Measurements from ENCODE around the gene CX3CL1. TPM values are rescaled to one million over a fixed set of nuclear protein-coding genes. Genes with fewer than 3 reads are reported as not detected.
"Not testable (repeated sequence)": the region's sequence is repeated elsewhere in the genome, so short reads cannot be mapped to it uniquely, and the experiment has no call there.

Gene CX3CL1
- total RNA-seq, 2 experiments from 2014 or later: 0.14 TPM; not detected in 1

DNA sequence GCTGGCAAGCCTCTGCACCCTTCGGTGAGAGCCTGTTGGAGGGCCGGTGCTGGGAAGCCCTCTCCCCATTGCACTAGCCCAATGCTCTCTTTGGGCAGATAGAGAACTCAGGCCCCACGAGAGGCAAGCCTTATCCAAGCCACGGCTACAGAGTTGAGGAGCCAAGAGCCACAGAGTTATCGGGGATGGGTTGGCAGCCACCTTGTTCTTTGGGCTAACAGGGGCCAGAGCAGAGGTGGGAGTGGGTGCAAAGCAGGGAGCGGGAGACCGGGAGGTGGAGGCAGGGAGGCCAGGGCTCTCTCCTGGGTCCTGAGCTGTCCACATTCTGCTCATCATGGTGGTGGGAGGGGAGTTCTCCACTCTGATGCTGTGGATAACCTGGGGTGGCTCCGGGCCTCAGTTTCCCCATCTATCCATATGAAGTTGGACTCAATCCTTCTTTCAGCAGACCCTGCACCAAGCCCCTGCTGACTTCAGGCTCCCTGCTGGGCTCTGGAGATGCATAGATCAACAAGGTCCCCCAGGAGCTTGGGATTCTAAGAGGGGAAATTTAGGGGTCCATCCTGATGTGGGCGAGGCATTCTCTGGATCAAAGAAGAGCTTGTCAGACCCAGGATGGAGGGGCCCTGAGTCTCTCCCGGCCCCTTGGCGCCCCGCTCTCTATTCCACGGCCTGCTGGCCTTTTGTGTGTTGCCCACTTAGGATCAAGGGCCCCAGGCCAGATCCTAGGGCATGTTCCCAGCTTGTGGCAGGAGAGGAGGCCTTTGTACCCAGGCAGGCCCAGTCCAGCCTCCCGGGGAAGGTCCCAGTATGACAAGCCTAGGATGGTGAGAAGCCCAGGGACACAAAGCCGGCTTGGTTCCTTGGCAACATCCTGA is 557 bp upstream of the CX3CL1 start:
- H3K36me3 Mint-ChIP-seq: no peaks in the 10 kb centered on the region
- no peaks in the 10 kb centered on the region for H3K9me3 Mint-ChIP-seq
- no peak overlapping the region for H3K4me3 Mint-ChIP-seq
- no peak overlapping the region for H3K27ac Mint-ChIP-seq
- DNase-seq: no peak
- peaks cover 14% of the 10 kb centered on the region for H3K27me3 Mint-ChIP-seq
- peaks cover 17% of the 10 kb centered on the region for H3K4me1 Mint-ChIP-seq

GRCh38 chr16:57373117-57373947 is 1.0 kb downstream of the CX3CL1 start:
- H3K4me1 Mint-ChIP-seq: peaks cover 30% of the 10 kb centered on the region
- no peak overlapping the region for H3K27ac Mint-ChIP-seq
- H3K27me3 Mint-ChIP-seq: peaks cover 5% of the 10 kb centered on the region
- H3K9me3 Mint-ChIP-seq: no peaks in the 10 kb centered on the region
- no peaks in the 10 kb centered on the region for H3K36me3 Mint-ChIP-seq
- no peak for DNase-seq
- H3K4me3 Mint-ChIP-seq: no peak overlapping the region

- Mint-ChIP-seq H3K27me3 (peaks cover 5% of the 10 kb centered on the region), H3K9me3 (no peaks in the 10 kb centered on the region), H3K4me3 (no peak overlapping the region), H3K36me3 (no peaks in the 10 kb centered on the region), H3K4me1 (peaks cover 30% of the 10 kb centered on the region), H3K27ac (no peak overlapping the region)
- no peak for DNase-seq
These were observed 1.8 kb downstream of the CX3CL1 start for GRCh38 chr16:57374067-57374534.

DNA sequence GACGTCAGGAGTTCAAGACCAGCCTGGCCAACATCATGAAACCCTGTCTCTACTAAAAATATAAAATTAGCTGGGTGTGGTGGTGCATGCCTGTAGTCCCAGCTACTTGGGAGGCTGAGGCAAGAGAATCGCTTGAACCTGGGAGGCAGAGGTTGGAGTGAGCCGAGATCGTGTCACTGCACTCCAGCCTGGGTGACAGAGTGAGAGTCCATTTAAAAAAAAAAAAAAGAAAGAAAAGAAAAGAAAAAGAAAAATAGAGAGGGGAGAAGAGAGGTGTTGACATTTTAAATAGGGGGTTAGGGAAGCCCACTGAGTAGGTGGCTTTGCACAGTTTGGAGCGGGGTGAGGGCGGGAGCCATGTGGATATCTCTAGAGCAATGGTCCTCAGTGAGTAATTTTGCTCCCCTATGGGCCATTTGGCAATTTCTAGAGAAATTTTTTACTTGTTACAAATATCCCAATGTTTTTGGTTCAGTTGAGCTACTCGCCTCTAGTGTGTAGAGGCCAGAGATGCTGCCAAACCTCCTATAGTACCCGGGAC is 2.7 kb downstream of the CX3CL1 start:
- DNase-seq, H3K27me3 Mint-ChIP-seq, H3K36me3 Mint-ChIP-seq, H3K27ac Mint-ChIP-seq, H3K4me3 Mint-ChIP-seq, H3K9me3 Mint-ChIP-seq: not testable (repeated sequence)
- peaks cover 30% of the 10 kb centered on the region for H3K4me1 Mint-ChIP-seq

GRCh38 chr16:57376313-57376818 is 4.1 kb downstream of the CX3CL1 start:
- Mint-ChIP-seq H3K27me3 (peaks cover 5% of the 10 kb centered on the region), H3K36me3 (no peaks in the 10 kb centered on the region), H3K27ac (peak overlapping the region; percentile 8), H3K4me3 (no peak overlapping the region), H3K9me3 (no peaks in the 10 kb centered on the region), H3K4me1 (peaks cover 34% of the 10 kb centered on the region)
- DNase-seq: no peak

DNA sequence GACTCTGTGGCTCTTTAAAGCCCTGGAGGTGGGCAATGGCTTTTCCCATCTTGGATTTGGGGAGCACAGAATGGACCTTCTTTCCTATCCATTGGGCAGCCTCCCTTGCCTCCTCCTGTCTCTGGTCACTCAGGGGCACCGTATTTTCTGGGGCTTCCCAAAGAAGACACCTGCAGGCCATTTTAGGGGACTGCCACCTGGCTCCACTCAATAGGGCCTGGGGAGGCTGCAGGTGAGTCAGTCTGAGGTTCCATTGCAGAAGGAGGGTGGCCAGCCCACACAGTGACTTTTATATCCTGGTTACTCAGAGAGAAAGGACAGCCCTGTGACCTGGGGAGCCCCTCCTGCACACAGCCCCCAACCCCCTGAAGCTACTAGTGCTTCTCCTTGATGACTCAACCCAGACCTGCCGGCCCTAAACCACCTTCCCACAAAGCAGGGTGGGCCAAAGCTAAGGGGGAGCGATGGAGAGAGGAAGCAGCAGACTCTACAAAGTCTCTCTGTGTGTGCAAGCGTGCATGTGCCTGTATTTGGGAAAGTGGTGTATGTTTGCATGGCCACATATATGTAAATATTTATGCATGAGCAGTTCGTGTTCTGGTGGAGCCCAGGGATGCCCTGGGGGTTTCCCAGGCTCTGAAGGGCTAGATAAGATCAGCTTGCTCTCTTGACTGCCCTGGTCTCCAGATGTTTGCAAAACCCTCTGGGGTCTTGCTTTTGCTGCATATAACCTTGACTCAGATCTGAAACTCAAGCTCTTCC is 5.0 kb downstream of the CX3CL1 start:
- no peak overlapping the region for H3K27ac Mint-ChIP-seq

DNA sequence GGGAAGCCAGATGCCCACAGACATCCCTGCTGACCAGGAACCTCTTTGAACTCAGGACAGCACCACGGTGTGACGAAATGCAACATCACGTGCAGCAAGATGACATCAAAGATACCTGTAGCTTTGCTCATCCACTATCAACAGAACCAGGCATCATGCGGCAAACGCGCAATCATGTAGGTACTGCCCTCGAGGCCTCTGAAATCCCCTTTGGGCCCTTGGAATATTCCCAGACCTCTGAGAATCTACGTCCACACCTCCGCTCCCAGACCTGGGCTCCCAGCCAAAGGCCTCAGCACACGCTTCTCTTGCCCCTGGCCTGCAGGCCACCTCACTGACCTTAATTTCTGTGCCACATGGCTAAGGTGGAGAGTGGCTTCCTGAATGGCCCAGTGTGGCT is 7.3 kb downstream of the CX3CL1 start:
- Mint-ChIP-seq H3K27me3 (no peaks in the 10 kb centered on the region), H3K4me3 (no peak overlapping the region), H3K9me3 (no peaks in the 10 kb centered on the region), H3K27ac (no peak overlapping the region), H3K4me1 (peaks cover 30% of the 10 kb centered on the region), H3K36me3 (no peaks in the 10 kb centered on the region)
- no peak for DNase-seq

More for the DNA sequence above, 5.0 kb downstream of the CX3CL1 start:
- Mint-ChIP-seq H3K36me3 (no peaks in the 10 kb centered on the region), H3K27me3 (peaks cover 5% of the 10 kb centered on the region), H3K9me3 (no peaks in the 10 kb centered on the region), H3K4me3 (no peak overlapping the region), H3K4me1 (peaks cover 37% of the 10 kb centered on the region)
- peak; percentile 73 for DNase-seq

- Mint-ChIP-seq H3K27ac (no peak overlapping the region), H3K4me3 (no peak overlapping the region), H3K9me3 (no peaks in the 10 kb centered on the region), H3K27me3 (no peaks in the 10 kb centered on the region), H3K4me1 (peaks cover 27% of the 10 kb centered on the region), H3K36me3 (no peaks in the 10 kb centered on the region)
- no peak for DNase-seq
These were observed 8.6 kb downstream of the CX3CL1 start for GRCh38 chr16:57380671-57381462.

DNA sequence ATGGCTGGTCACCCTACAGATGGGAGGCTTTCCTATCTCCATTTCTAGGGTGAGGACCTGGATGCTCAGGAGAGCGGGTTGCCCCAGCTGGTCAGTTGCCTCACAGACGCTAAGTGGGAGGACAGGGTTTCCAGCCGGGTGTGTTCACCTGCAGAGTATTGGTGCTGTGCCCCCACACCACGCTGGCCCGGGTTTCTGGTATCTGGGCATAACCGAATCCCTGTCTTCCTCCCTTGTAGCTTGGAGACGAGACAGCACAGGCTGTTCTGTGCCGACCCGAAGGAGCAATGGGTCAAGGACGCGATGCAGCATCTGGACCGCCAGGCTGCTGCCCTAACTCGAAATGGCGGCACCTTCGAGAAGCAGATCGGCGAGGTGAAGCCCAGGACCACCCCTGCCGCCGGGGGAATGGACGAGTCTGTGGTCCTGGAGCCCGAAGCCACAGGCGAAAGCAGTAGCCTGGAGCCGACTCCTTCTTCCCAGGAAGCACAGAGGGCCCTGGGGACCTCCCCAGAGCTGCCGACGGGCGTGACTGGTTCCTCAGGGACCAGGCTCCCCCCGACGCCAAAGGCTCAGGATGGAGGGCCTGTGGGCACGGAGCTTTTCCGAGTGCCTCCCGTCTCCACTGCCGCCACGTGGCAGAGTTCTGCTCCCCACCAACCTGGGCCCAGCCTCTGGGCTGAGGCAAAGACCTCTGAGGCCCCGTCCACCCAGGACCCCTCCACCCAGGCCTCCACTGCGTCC is 9.7 kb downstream of the CX3CL1 start:
- DNase-seq: no peak
- no peaks in the 10 kb centered on the region for H3K36me3 Mint-ChIP-seq
- H3K4me3 Mint-ChIP-seq: no peak overlapping the region
- H3K27me3 Mint-ChIP-seq: no peaks in the 10 kb centered on the region
- no peaks in the 10 kb centered on the region for H3K9me3 Mint-ChIP-seq
- H3K4me1 Mint-ChIP-seq: peaks cover 21% of the 10 kb centered on the region
- H3K27ac Mint-ChIP-seq: no peak overlapping the region

DNA sequence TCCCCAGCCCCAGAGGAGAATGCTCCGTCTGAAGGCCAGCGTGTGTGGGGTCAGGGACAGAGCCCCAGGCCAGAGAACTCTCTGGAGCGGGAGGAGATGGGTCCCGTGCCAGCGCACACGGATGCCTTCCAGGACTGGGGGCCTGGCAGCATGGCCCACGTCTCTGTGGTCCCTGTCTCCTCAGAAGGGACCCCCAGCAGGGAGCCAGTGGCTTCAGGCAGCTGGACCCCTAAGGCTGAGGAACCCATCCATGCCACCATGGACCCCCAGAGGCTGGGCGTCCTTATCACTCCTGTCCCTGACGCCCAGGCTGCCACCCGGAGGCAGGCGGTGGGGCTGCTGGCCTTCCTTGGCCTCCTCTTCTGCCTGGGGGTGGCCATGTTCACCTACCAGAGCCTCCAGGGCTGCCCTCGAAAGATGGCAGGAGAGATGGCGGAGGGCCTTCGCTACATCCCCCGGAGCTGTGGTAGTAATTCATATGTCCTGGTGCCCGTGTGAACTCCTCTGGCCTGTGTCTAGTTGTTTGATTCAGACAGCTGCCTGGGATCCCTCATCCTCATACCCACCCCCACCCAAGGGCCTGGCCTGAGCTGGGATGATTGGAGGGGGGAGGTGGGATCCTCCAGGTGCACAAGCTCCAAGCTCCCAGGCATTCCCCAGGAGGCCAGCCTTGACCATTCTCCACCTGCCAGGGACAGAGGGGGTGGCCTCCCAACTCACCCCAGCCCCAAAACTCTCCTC is 10.4 kb downstream of the CX3CL1 start:
- Mint-ChIP-seq H3K27me3 (no peaks in the 10 kb centered on the region), H3K9me3 (no peaks in the 10 kb centered on the region), H3K4me3 (no peak overlapping the region), H3K4me1 (peaks cover 14% of the 10 kb centered on the region), H3K27ac (no peak overlapping the region), H3K36me3 (no peaks in the 10 kb centered on the region)
- no peak for DNase-seq

DNA sequence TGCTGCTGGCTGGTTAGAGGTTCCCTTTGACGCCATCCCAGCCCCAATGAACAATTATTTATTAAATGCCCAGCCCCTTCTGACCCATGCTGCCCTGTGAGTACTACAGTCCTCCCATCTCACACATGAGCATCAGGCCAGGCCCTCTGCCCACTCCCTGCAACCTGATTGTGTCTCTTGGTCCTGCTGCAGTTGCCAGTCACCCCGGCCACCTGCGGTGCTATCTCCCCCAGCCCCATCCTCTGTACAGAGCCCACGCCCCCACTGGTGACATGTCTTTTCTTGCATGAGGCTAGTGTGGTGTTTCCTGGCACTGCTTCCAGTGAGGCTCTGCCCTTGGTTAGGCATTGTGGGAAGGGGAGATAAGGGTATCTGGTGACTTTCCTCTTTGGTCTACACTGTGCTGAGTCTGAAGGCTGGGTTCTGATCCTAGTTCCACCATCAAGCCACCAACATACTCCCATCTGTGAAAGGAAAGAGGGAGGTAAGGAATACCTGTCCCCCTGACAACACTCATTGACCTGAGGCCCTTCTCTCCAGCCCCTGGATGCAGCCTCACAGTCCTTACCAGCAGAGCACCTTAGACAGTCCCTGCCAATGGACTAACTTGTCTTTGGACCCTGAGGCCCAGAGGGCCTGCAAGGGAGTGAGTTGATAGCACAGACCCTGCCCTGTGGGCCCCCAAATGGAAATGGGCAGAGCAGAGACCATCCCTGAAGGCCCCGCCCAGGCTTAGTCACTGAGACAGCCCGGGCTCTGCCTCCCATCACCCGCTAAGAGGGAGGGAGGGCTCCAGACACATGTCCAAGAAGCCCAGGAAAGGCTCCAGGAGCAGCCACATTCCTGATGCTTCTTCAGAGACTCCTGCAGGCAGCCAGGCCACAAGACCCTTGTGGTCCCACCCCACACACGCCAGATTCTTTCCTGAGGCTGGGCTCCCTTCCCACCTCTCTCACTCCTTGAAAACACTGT is 11.3 kb downstream of the CX3CL1 start:
- Mint-ChIP-seq H3K4me1 (peaks cover 15% of the 10 kb centered on the region), H3K36me3 (no peaks in the 10 kb centered on the region), H3K9me3 (no peaks in the 10 kb centered on the region), H3K4me3 (no peak overlapping the region), H3K27me3 (no peaks in the 10 kb centered on the region), H3K27ac (no peak overlapping the region)
- no peak for DNase-seq
